Brain microvascular endothelial cell (primary cell): ENCODE measurements around the gene PGLYRP4.

Source experiments
- DNase-seq: peaks from one replicate; pipeline ENCODE4 v3.0.0-alpha.2; 2020
- H3K27ac ChIP-seq: fragments of 250-450 bp; sonication (Bioruptor Pico); 2 replicates; pipeline ENCODE4 v1.5.1; 2020; ENCODE audit warnings: mild to moderate bottlenecking, moderate library complexity
- H3K27me3 ChIP-seq: fragments of 250-450 bp; sonication (Bioruptor Pico); replicated peaks from 2 replicates; pipeline ENCODE4 v1.5.1; 2020; ENCODE audit warnings: mild to moderate bottlenecking
- H3K36me3 ChIP-seq: fragments of 250-450 bp; sonication (Bioruptor Pico); replicated peaks from 2 replicates; pipeline ENCODE4 v1.5.1; 2020; ENCODE audit warnings: mild to moderate bottlenecking
- H3K4me3 ChIP-seq: 2 replicates; pipeline ENCODE4 v1.5.1; 2011; ENCODE audit warnings: low read depth, mild to moderate bottlenecking, control low read depth, low read length, moderate library complexity
- CTCF ChIP-seq: IDR thresholded peaks from 2 replicates; pipeline ENCODE4 v1.5.1; 2011; ENCODE audit warnings: low read depth, mild to moderate bottlenecking, moderate library complexity, low read length, control low read depth, inconsistent platforms; ENCODE audit errors: missing control alignments
- in situ Hi-C: cut with HindIII; loops from 2 replicates; pipeline ENCODE4 v1.10.0; 2017; ENCODE audit warnings: low sequenced_read_pairs, low pct_ligation_motif_present

The PGLYRP4 gene

DNA sequence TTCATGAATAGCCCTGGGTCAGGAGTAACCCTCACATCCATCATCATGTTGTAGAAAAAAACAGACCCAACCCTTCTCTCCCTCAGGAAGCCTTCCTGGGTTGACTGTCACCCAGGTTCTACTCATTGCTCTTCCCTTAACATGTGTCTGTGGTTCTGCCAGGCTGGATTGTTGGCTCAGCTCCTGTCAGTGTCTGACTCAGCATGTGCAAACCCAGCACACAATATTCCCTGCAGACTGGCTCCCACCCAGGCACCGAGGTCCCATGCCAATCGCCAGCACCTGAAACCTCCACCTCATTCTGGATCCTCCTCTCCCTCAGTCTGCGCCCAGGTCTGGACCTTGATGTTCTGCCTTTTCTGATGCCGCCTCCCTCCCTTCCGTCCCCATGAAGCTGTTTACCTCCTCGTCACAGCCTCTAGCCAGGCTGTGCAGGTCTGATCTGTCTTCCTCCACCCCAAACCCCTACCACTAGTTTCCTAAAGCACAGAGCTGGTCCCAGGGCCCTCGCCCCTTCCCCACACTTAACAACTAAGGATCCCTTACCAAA lies 46.6 kb upstream of the PGLYRP4 start:
- TF ChIP-seq CTCF: no peak
- Histone ChIP-seq H3K36me3 (no peaks in the 10 kb centered on the region), H3K4me3 (no peak overlapping the region), H3K27me3 (no peaks in the 10 kb centered on the region), H3K27ac (no peak overlapping the region)
- no peak for DNase-seq
- in situ Hi-C loops: no loop called here

GRCh38 chr1:153394391-153394790 lies 45.8 kb upstream of the PGLYRP4 start:
- in situ Hi-C loops: no loop called here
- Histone ChIP-seq H3K36me3 (no peaks in the 10 kb centered on the region), H3K27ac (no peak overlapping the region), H3K27me3 (no peaks in the 10 kb centered on the region), H3K4me3 (no peak overlapping the region)
- TF ChIP-seq CTCF: no peak
- no peak for DNase-seq

DNA sequence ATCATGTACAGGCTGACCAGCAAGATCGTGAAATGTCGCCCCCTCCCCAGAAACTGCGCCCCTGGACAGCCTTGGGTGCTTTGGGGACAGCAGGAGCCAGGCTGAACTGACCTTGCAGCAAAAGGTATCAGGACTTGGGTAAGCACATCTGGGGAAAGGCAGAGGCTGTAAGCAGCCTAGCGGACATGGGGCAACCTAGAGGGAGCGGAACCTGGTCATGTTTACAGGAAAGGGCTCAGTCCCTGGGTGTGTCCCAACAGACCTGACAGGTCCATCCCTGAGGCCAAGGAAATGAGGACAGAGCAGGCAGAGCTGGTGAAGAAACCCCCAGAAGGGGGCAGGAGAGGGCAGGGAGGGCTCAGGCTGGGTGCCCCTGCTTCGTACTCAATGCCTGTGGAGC lies 45.3 kb upstream of the PGLYRP4 start:
- Histone ChIP-seq H3K36me3 (no peaks in the 10 kb centered on the region), H3K4me3 (no peak overlapping the region), H3K27me3 (no peaks in the 10 kb centered on the region), H3K27ac (no peak overlapping the region)
- no peak for TF ChIP-seq CTCF
- DNase-seq: no peak
- in situ Hi-C loops: no loop called here

DNA sequence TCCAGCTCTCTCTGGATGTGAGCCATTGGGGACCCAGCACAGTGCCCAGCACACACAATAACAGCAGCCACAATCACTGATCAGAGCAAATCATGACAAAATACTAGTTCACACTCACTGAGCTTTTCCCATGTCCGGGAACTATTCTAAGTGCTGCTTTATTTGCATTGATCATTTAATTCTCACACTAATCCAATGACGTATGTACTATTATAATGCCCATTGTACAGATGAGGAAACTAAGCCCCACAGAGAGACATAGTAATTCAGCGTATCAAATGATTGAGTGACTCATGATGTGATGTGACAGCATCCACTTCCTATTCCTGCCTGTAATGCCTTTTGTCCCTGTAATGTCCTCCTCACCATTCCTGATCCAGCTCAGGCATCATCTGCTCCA lies 44.2 kb upstream of the PGLYRP4 start:
- Histone ChIP-seq H3K27me3 (no peaks in the 10 kb centered on the region), H3K27ac (no peak overlapping the region), H3K36me3 (no peaks in the 10 kb centered on the region), H3K4me3 (no peak overlapping the region)
- no peak for DNase-seq
- in situ Hi-C loops: no loop called here
- no peak for TF ChIP-seq CTCF

DNA sequence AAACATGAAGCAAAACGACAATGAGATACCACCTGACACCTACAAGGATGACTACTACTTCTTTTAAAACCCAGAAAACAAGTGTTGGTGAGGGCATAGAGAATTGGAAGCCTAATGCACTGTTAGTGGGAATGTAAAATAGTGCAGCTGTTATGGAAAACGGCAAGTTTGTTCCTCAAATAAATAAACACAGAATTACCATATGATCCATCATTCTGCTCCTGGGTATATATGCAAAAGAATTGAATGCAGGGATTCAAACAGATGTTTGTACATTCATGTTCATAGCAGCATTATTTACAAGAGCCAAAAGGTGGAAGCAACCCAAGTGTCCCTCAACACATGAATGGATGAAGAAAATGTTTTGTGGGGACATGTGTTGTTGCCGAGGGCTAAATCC lies 43.6 kb upstream of the PGLYRP4 start:
- in situ Hi-C loops: no loop called here
- no peak for TF ChIP-seq CTCF
- H3K27ac ChIP-seq: no peak overlapping the region
- H3K4me3 ChIP-seq: no peak overlapping the region
- H3K36me3 ChIP-seq: no peaks in the 10 kb centered on the region
- H3K27me3 ChIP-seq: no peaks in the 10 kb centered on the region
- DNase-seq: no peak
